GM23338 (cell line): Measurements from ENCODE around the gene C2orf92. TPM values are rescaled to one million over a fixed set of nuclear protein-coding genes. Genes with fewer than 3 reads are reported as not detected.

Source experiments
- ATAC-seq: fragments of 200-7000 bp; cut with Tn5 transposase; 3 replicates; pipeline ENCODE4 v1.9.1; 2020
- DNase-seq: peaks from one replicate; pipeline ENCODE4 v3.0.0-alpha.2; 2015; ENCODE audit warnings: low spot score
- H2AFZ ChIP-seq: fragments of 200-600 bp; sonication (generic); 2 replicates; pipeline ENCODE4 v1.8.0; 2016; ENCODE audit warnings: antibody characterized with exemption, mild to moderate bottlenecking, moderate library complexity
- H3F3A ChIP-seq: fragments of 200-600 bp; sonication (generic); replicated peaks from 2 replicates; pipeline ENCODE4 v1.8.0; 2017; ENCODE audit warnings: antibody characterized with exemption, mixed run types, low read depth
- H3K27ac ChIP-seq: fragments of 200-600 bp; sonication (generic); 2 replicates; pipeline ENCODE4 v1.6.1; 2016; ENCODE audit warnings: low read depth
- H3K27me3 ChIP-seq: fragments of 200-600 bp; sonication (generic); 2 replicates; pipeline ENCODE4 v1.8.0; 2016; ENCODE audit warnings: mild to moderate bottlenecking, mixed run types, moderate library complexity; ENCODE audit not compliant: insufficient read depth
- H3K36me3 ChIP-seq: fragments of 200-600 bp; sonication (generic); 2 replicates; pipeline ENCODE4 v1.8.0; 2016; ENCODE audit warnings: mild to moderate bottlenecking; ENCODE audit not compliant: insufficient read depth
- H3K4me1 ChIP-seq: fragments of 200-600 bp; sonication (generic); 2 replicates; pipeline ENCODE4 v1.8.0; 2016; ENCODE audit warnings: mild to moderate bottlenecking, moderate library complexity; ENCODE audit not compliant: insufficient read depth
- H3K4me2 ChIP-seq: fragments of 200-600 bp; sonication (generic); 2 replicates; pipeline ENCODE4 v1.7.1; 2017; ENCODE audit warnings: mixed run types
- H3K4me3 ChIP-seq: fragments of 200-600 bp; sonication (generic); 2 replicates; pipeline ENCODE4 v1.6.1; 2016; ENCODE audit warnings: mixed run types
- H3K79me2 ChIP-seq: fragments of 200-600 bp; sonication (generic); replicated peaks from 2 replicates; pipeline ENCODE4 v1.8.0; 2017; ENCODE audit warnings: mild to moderate bottlenecking; ENCODE audit not compliant: insufficient read depth
- H3K9me2 ChIP-seq: fragments of 200-600 bp; sonication (generic); 2 replicates; pipeline ENCODE4 v1.8.0; 2017; ENCODE audit not compliant: insufficient read depth
- H4K20me1 ChIP-seq: fragments of 200-600 bp; sonication (generic); replicated peaks from 2 replicates; pipeline ENCODE4 v1.8.0; 2017; ENCODE audit warnings: mild to moderate bottlenecking; ENCODE audit not compliant: insufficient read depth
- H3K27ac Mint-ChIP-seq: 2 replicates; pipeline ENCODE4 v1.8.0; 2020; ENCODE audit warnings: inconsistent platforms, mild to moderate bottlenecking, moderate library complexity, mixed read lengths
- H3K27me3 Mint-ChIP-seq: 3 replicates; pipeline ENCODE4 v1.8.0; 2022; ENCODE audit warnings: low read depth, mild to moderate bottlenecking, moderate library complexity, mixed read lengths, inconsistent platforms; ENCODE audit not compliant: insufficient read depth, poor library complexity
- H3K36me3 Mint-ChIP-seq: 3 replicates; pipeline ENCODE4 v1.8.0; 2021; ENCODE audit warnings: low read depth, mild to moderate bottlenecking, inconsistent platforms, moderate library complexity, mixed read lengths
- H3K4me1 Mint-ChIP-seq: 3 replicates; pipeline ENCODE4 v1.8.0; 2020; ENCODE audit warnings: mild to moderate bottlenecking, inconsistent platforms, mixed read lengths
- H3K4me3 Mint-ChIP-seq: 3 replicates; pipeline ENCODE4 v1.8.0; 2021; ENCODE audit warnings: moderate library complexity, mild to moderate bottlenecking, inconsistent platforms, mixed read lengths
- H3K9me3 Mint-ChIP-seq: 3 replicates; pipeline ENCODE4 v1.8.0; 2020; ENCODE audit warnings: moderate library complexity, mild to moderate bottlenecking, inconsistent platforms, mixed read lengths
- CREB1 ChIP-seq: fragments of 250-450 bp; sonication (Bioruptor Pico); IDR thresholded peaks from 2 replicates; pipeline ENCODE4 v1.5.0; 2020; ENCODE audit warnings: low read depth, mild to moderate bottlenecking, moderate library complexity
- CTCF ChIP-seq, 2 experiments: fragments of 200-600 bp in 1 of 2; sonication (generic) in 1 of 2; conservative IDR thresholded peaks; 2 replicates each; pipeline versions ENCODE4 v1.5.1 to v1.6.1; 2016 to 2017; ENCODE audit warnings: antibody characterized with exemption in 2 of 2, low read depth in 2 of 2, mild to moderate bottlenecking in 2 of 2, moderate library complexity in 1 of 2
- ETS1 ChIP-seq: IDR thresholded peaks from 2 replicates; pipeline ENCODE4 v1.6.1; 2016; ENCODE audit warnings: antibody characterized with exemption
- EZH2 ChIP-seq: fragments of 200-600 bp; sonication (generic); IDR thresholded peaks from one replicate; pipeline ENCODE4 v1.8.0; 2017; ENCODE audit warnings: antibody characterized with exemption, mild to moderate bottlenecking, low read depth; ENCODE audit not compliant: unreplicated experiment
- EZH2phosphoT487 ChIP-seq: fragments of 200-600 bp; sonication (generic); IDR thresholded peaks from one replicate; pipeline ENCODE4 v1.8.1; 2018; ENCODE audit warnings: antibody characterized with exemption; ENCODE audit not compliant: unreplicated experiment
- JUNB ChIP-seq: IDR thresholded peaks from one replicate; pipeline ENCODE4 v1.6.1; 2016; ENCODE audit warnings: antibody characterized with exemption; ENCODE audit not compliant: unreplicated experiment
- NANOG ChIP-seq: IDR thresholded peaks from 2 replicates; pipeline ENCODE4 v1.6.1; 2016; ENCODE audit warnings: antibody characterized with exemption, borderline replicate concordance
- POLR2AphosphoS5 ChIP-seq: IDR thresholded peaks from 2 replicates; pipeline ENCODE4 v1.6.1; 2016; ENCODE audit warnings: antibody characterized with exemption, low read depth
- REST ChIP-seq: IDR thresholded peaks from one replicate; pipeline ENCODE4 v1.6.1; 2018; ENCODE audit warnings: antibody characterized with exemption; ENCODE audit not compliant: unreplicated experiment
- STAT1 ChIP-seq: IDR thresholded peaks from one replicate; pipeline ENCODE4 v1.6.1; 2016; ENCODE audit warnings: antibody characterized with exemption; ENCODE audit not compliant: unreplicated experiment
- ZNF114 ChIP-seq: fragments of 250-450 bp; sonication (Bioruptor Pico); IDR thresholded peaks from 2 replicates; pipeline ENCODE4 v1.5.0; 2020; ENCODE audit warnings: mild to moderate bottlenecking, moderate library complexity
- ZNF331 ChIP-seq: fragments of 250-450 bp; sonication (Bioruptor Pico); IDR thresholded peaks from 2 replicates; pipeline ENCODE4 v1.5.0; 2020; ENCODE audit warnings: low read depth, mild to moderate bottlenecking, moderate library complexity
- ZNF462 ChIP-seq: fragments of 250-450 bp; sonication (Bioruptor Pico); IDR thresholded peaks from 2 replicates; pipeline ENCODE4 v1.5.0; 2020; ENCODE audit warnings: mild to moderate bottlenecking, moderate library complexity
- polyA plus RNA-seq: library from polyadenylated mRNA; unstranded; fragments of >200 nt; fragmentation: Nextera tagmentation; extraction: Ambion mirVana; gene quantifications from 2 replicates; pipeline ENCODE4 v1.2.1, GENCODE V29; 2016
- total RNA-seq: library from RNA; depleted of rRNA; stranded (reverse); fragments of >200 nt; shearing (Covaris generic); gene quantifications from 2 replicates; pipeline ENCODE4 v1.2.3, GENCODE V29; 2014

The C2orf92 gene
- total and polyA plus RNA-seq, 2 experiments from 2014 or later: 1.7 to 2.6 TPM

GRCh38 chr2:97654309-97654708 lies 15.2 kb upstream of the C2orf92 start:
- H3K27ac ChIP-seq: no peak overlapping the region
- H3K36me3 ChIP-seq: no peaks in the 10 kb centered on the region
- no peak overlapping the region for H3K4me3 ChIP-seq
- H3K27me3 Mint-ChIP-seq: no peaks in the 10 kb centered on the region
- no peaks in the 10 kb centered on the region for H3K79me2 ChIP-seq
- H4K20me1 ChIP-seq: no peaks in the 10 kb centered on the region
- H3K4me2 ChIP-seq: no peak overlapping the region
- peaks cover 20% of the 10 kb centered on the region for H3K9me3 Mint-ChIP-seq
- H3K4me1 Mint-ChIP-seq: no peaks in the 10 kb centered on the region
- H3K27me3 ChIP-seq: no peaks in the 10 kb centered on the region
- no peaks in the 10 kb centered on the region for H3K4me1 ChIP-seq
- ATAC-seq: no peak
- no peak overlapping the region for H2AFZ ChIP-seq
- H3K27ac Mint-ChIP-seq: no peak overlapping the region
- peaks cover 68% of the 10 kb centered on the region for H3K36me3 Mint-ChIP-seq
- DNase-seq: no peak
- H3K4me3 Mint-ChIP-seq: no peak overlapping the region
- TF ChIP-seq EZH2 (no peak), CTCF (conservative IDR thresholded peaks at IDR 0.05; ENCODE audit: low read depth in 2 of 2) (no peak), NANOG (no peak), ETS1 (no peak), REST (no peak), JUNB (no peak), EZH2phosphoT487 (no peak), CREB1 (no peak), ZNF114 (CRISPR knock-in tag) (no peak), ZNF331 (no peak), POLR2AphosphoS5 (no peak), ZNF462 (CRISPR knock-in tag) (no peak), STAT1 (no peak)
- H3K9me2 ChIP-seq: no peaks in the 10 kb centered on the region
- 0 out of 2 replicates have a peak, but pooled peaks cover 3% of the 10 kb centered on the region for H3F3A ChIP-seq
